Stimulated activated CD4-positive, alpha-beta T cell treated with anti-CD3 and anti-CD28 coated beads, Interleukin-2, amount 100 ng/mL, for 48 hours (primary cell): ENCODE data around the gene DSTN.

ENCODE experiments used
- DNase-seq, 2 donors: peaks; one replicate each; pipeline ENCODE4 v3.0.0-alpha.2; 2020

The DSTN gene

GRCh38 chr20:17569616-17570346, at the start of gene DSTN:
TSS of gene DSTN (plus strand) at chr20:17570075. CDS start at chr20:17570209, 134 bp downstream.
- peak; percentile 79 to 81 for DNase-seq

GRCh38 chr20:17520583-17520982, 49.3 kb upstream of the DSTN start:
- no peak for DNase-seq

- DNase-seq, result no peak
These were observed 47.3 kb upstream of the DSTN start for GRCh38 chr20:17522528-17522927.

GRCh38 chr20:17523326-17523725, 46.5 kb upstream of the DSTN start:
- no peak for DNase-seq

GRCh38 chr20:17524560-17524959, 45.3 kb upstream of the DSTN start:
- DNase-seq, result no peak

GRCh38 chr20:17525132-17525531, 44.7 kb upstream of the DSTN start:
- DNase-seq, result no peak

- DNase-seq, result no peak
These were observed 44.2 kb upstream of the DSTN start for GRCh38 chr20:17525650-17526049.

GRCh38 chr20:17529586-17529985, 40.3 kb upstream of the DSTN start:
- DNase-seq, result no peak

GRCh38 chr20:17530153-17530552, 39.7 kb upstream of the DSTN start:
- no peak for DNase-seq

GRCh38 chr20:17530716-17531664, 38.9 kb upstream of the DSTN start, which contains the start of gene BFSP1:
TSS of gene BFSP1 (minus strand) at chr20:17531379. CDS start at chr20:17531329, 50 bp downstream.
- DNase-seq, result peak; percentile 33 to 50

- no peak for DNase-seq
These were observed 38.2 kb upstream of the DSTN start for GRCh38 chr20:17531665-17532025.

GRCh38 chr20:17533396-17533795, 36.5 kb upstream of the DSTN start:
- DNase-seq, result no peak

- DNase-seq, result no peak
These were observed 35.8 kb upstream of the DSTN start for GRCh38 chr20:17534077-17534476.

- DNase-seq, result peak; percentile 48 to 52
These were observed 32.9 kb upstream of the DSTN start for GRCh38 chr20:17536944-17537444.

GRCh38 chr20:17537959-17538358, 31.9 kb upstream of the DSTN start:
- DNase-seq, result no peak

GRCh38 chr20:17538517-17539170, 31.2 kb upstream of the DSTN start:
- no peak for DNase-seq

- DNase-seq, result no peak
These were observed 28.3 kb upstream of the DSTN start for GRCh38 chr20:17541596-17541995.

GRCh38 chr20:17541996-17542395, 27.9 kb upstream of the DSTN start:
- no peak for DNase-seq

GRCh38 chr20:17542481-17542880, 27.4 kb upstream of the DSTN start:
- no peak for DNase-seq

- DNase-seq, result no peak
These were observed 26.9 kb upstream of the DSTN start for GRCh38 chr20:17542993-17543412.

- DNase-seq, result no peak
These were observed 26.2 kb upstream of the DSTN start for GRCh38 chr20:17543531-17544131.

GRCh38 chr20:17545127-17545526, 24.7 kb upstream of the DSTN start:
- DNase-seq, result no peak

GRCh38 chr20:17549131-17549530, 20.7 kb upstream of the DSTN start:
- DNase-seq, result no peak
